SK-N-SH treated with all-trans-retinoic acid at 6 μM for 48 hours (cell line): ENCODE results near the gene JARID2.

Experiments
- ATAC-seq: fragments of 200-7000 bp; cut with Tn5 transposase; 3 replicates; pipeline ENCODE4 v1.9.1; 2020; ENCODE audit warnings: mild to moderate bottlenecking, moderate library complexity
- BACH2 ChIP-seq: fragments of 250-450 bp; sonication (Bioruptor Pico); IDR thresholded peaks from 2 replicates; pipeline ENCODE4 v1.9.0; 2021; ENCODE audit warnings: mild to moderate bottlenecking, borderline replicate concordance
- CSDC2 ChIP-seq: fragments of 250-450 bp; sonication (Bioruptor Pico); IDR thresholded peaks from 2 replicates; pipeline ENCODE4 v1.5.0; 2020; ENCODE audit warnings: mild to moderate bottlenecking, moderate library complexity
- ESRRG ChIP-seq: fragments of 250-450 bp; sonication (Bioruptor Pico); IDR thresholded peaks from 2 replicates; pipeline ENCODE4 v1.6.1; 2021; ENCODE audit warnings: mild to moderate bottlenecking
- GLIS3 ChIP-seq: fragments of 250-450 bp; sonication (Bioruptor Pico); IDR thresholded peaks from 2 replicates; pipeline ENCODE4 v1.5.0; 2020; ENCODE audit warnings: mild to moderate bottlenecking, moderate library complexity
- ISL1 ChIP-seq: fragments of 250-450 bp; sonication (Bioruptor Pico); IDR thresholded peaks from 2 replicates; pipeline ENCODE4 v2.1.2; 2022; ENCODE audit warnings: mild to moderate bottlenecking, moderate library complexity
- OSR1 ChIP-seq: fragments of 250-450 bp; sonication (Bioruptor Pico); IDR thresholded peaks from 2 replicates; pipeline ENCODE4 v1.8.0; 2022; ENCODE audit warnings: moderate library complexity, mild to moderate bottlenecking, inconsistent platforms
- RARB ChIP-seq: fragments of 250-450 bp; sonication (Bioruptor Pico); IDR thresholded peaks from 2 replicates; pipeline ENCODE4 v1.8.0; 2021; ENCODE audit warnings: mild to moderate bottlenecking, moderate library complexity
- SNAI2 ChIP-seq: fragments of 250-450 bp; sonication (Bioruptor Pico); IDR thresholded peaks from 2 replicates; pipeline ENCODE4 v1.5.0; 2020; ENCODE audit warnings: mild to moderate bottlenecking, moderate library complexity
- TCF4 ChIP-seq: fragments of 250-450 bp; sonication (Bioruptor Pico); IDR thresholded peaks from 2 replicates; pipeline ENCODE4 v1.8.0; 2021; ENCODE audit warnings: mild to moderate bottlenecking, moderate library complexity, borderline replicate concordance
- TOX ChIP-seq: fragments of 250-450 bp; sonication (Bioruptor Pico); IDR thresholded peaks from 2 replicates; pipeline ENCODE4 v1.8.0; 2021; ENCODE audit warnings: mild to moderate bottlenecking, moderate library complexity, borderline replicate concordance
- ZC3H10 ChIP-seq: fragments of 250-450 bp; sonication (Bioruptor Pico); IDR thresholded peaks from 2 replicates; pipeline ENCODE4 v1.5.1; 2021; ENCODE audit warnings: mild to moderate bottlenecking, moderate library complexity
- ZFP3 ChIP-seq: fragments of 250-450 bp; sonication (Bioruptor Pico); IDR thresholded peaks from 2 replicates; pipeline ENCODE4 v1.5.0; 2020; ENCODE audit warnings: mild to moderate bottlenecking, moderate library complexity
- ZFP30 ChIP-seq: fragments of 450-650 bp; formaldehyde crosslinking; IDR thresholded peaks from 2 replicates; pipeline ENCODE4 v1.5.0; 2022; ENCODE audit warnings: mild to moderate bottlenecking, moderate library complexity
- ZNF565 ChIP-seq: fragments of 450-650 bp; formaldehyde crosslinking; conservative IDR thresholded peaks from 2 replicates; pipeline ENCODE4 v1.5.0; 2020; ENCODE audit warnings: low read depth, mild to moderate bottlenecking, moderate library complexity
- ZNF70 ChIP-seq: fragments of 450-650 bp; formaldehyde crosslinking; IDR thresholded peaks from 2 replicates; pipeline ENCODE4 v1.5.0; 2020; ENCODE audit warnings: mild to moderate bottlenecking, moderate library complexity
- TF ChIP-seq, protein P1 (sequence below): fragments of 250-450 bp; sonication (Bioruptor Pico); IDR thresholded peaks from 2 replicates; pipeline ENCODE4 v1.5.1; 2020; ENCODE audit warnings: low read depth, mild to moderate bottlenecking, moderate library complexity
- TF ChIP-seq, protein P2 (sequence below): fragments of 250-450 bp; sonication (Bioruptor Pico); IDR thresholded peaks from 2 replicates; pipeline ENCODE4 v1.8.0; 2020; ENCODE audit warnings: mild to moderate bottlenecking, moderate library complexity, borderline replicate concordance
- TF ChIP-seq, protein P3 (sequence below): fragments of 250-450 bp; sonication (Bioruptor Pico); IDR thresholded peaks from 2 replicates; pipeline ENCODE4 v1.8.0; 2021; ENCODE audit warnings: low read depth, mild to moderate bottlenecking, moderate library complexity, borderline replicate concordance
- TF ChIP-seq, protein P4 (sequence below): fragments of 250-450 bp; sonication (Bioruptor Pico); IDR thresholded peaks from 2 replicates; pipeline ENCODE4 v1.5.1; 2021; ENCODE audit warnings: mild to moderate bottlenecking, moderate library complexity
- TF ChIP-seq, protein P5 (sequence below): fragments of 250-450 bp; sonication (Bioruptor Pico); IDR thresholded peaks from 2 replicates; pipeline ENCODE4 v1.5.0; 2020; ENCODE audit warnings: mild to moderate bottlenecking, moderate library complexity

Gene JARID2

DNA sequence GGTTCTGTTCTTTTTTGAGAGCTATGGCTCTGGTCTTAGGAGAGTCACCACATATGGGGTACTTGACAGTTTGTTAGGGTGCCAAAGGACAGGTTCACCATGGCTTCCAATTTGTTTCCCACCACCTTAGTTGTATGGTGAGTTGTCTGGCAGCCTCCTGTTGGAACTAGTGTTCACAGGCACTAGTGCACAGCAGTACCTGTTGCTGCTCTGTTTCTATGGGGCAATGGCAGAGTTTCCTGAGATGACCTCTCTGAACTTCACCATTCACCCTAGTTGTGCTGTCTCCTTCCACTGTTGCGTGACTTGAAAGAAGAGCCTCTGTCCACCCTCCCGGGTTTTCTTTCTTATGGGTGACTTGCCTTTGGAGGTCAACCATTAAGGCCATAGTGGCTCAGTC, 129.1 kb downstream of the JARID2 start:
- TF ChIP-seq TCF4 (CRISPR knock-in tag) (no peak), ZC3H10 (CRISPR knock-in tag) (no peak), ESRRG (CRISPR knock-in tag) (no peak), ZFP30 (CRISPR knock-in tag) (no peak), CSDC2 (CRISPR knock-in tag) (no peak), OSR1 (no peak), GLIS3 (no peak), ZNF70 (CRISPR knock-in tag) (no peak)
- TF ChIP-seq, protein P1, sequence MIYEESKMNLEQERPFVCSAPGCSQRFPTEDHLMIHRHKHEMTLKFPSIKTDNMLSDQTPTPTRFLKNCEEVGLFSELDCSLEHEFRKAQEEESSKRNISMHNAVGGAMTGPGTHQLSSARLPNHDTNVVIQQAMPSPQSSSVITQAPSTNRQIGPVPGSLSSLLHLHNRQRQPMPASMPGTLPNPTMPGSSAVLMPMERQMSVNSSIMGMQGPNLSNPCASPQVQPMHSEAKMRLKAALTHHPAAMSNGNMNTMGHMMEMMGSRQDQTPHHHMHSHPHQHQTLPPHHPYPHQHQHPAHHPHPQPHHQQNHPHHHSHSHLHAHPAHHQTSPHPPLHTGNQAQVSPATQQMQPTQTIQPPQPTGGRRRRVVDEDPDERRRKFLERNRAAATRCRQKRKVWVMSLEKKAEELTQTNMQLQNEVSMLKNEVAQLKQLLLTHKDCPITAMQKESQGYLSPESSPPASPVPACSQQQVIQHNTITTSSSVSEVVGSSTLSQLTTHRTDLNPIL (CRISPR knock-in tag), result no peak
- TF ChIP-seq, protein P2, sequence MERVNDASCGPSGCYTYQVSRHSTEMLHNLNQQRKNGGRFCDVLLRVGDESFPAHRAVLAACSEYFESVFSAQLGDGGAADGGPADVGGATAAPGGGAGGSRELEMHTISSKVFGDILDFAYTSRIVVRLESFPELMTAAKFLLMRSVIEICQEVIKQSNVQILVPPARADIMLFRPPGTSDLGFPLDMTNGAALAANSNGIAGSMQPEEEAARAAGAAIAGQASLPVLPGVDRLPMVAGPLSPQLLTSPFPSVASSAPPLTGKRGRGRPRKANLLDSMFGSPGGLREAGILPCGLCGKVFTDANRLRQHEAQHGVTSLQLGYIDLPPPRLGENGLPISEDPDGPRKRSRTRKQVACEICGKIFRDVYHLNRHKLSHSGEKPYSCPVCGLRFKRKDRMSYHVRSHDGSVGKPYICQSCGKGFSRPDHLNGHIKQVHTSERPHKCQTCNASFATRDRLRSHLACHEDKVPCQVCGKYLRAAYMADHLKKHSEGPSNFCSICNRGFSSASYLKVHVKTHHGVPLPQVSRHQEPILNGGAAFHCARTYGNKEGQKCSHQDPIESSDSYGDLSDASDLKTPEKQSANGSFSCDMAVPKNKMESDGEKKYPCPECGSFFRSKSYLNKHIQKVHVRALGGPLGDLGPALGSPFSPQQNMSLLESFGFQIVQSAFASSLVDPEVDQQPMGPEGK (CRISPR knock-in tag), result no peak
- no peak for ATAC-seq

DNA sequence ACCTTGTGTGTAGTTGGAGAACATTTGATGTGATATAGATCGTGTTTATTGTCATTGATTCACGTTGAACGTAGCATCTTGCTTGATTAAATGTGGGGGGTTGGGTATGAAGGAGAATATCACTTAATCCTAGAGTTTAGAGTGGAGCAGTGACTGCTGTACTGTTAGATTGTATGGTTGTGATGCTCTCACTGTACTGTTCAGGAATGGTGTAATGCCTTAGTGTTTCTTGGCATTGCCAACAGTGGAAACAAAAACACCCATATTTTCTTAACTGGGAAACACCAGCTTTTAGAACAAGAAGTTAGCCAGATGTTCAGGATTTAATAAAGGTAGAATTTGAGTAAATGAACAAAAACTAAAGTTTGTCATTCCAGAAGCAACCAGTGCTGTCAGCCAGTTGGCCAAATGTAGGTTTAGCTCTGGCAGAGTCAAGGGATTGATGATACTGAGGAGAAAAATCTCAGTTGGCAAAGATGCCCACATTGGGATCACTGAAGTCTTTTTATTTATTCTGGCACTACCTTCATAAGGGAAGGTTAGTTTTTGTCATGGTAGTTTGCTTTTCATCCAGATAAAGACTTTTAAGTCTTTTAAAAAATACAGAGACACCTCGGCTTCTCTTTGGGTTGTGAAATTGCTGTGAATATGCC, 129.9 kb downstream of the JARID2 start:
- TF ChIP-seq GLIS3 (no peak), SNAI2 (CRISPR knock-in tag) (no peak), ESRRG (CRISPR knock-in tag) (no peak), RARB (no peak), TOX (no peak), BACH2 (CRISPR knock-in tag) (no peak), ISL1 (CRISPR knock-in tag) (no peak), ZFP30 (CRISPR knock-in tag) (no peak), ZFP3 (CRISPR knock-in tag) (no peak), OSR1 (no peak), TCF4 (CRISPR knock-in tag) (no peak)
- TF ChIP-seq, protein P3, sequence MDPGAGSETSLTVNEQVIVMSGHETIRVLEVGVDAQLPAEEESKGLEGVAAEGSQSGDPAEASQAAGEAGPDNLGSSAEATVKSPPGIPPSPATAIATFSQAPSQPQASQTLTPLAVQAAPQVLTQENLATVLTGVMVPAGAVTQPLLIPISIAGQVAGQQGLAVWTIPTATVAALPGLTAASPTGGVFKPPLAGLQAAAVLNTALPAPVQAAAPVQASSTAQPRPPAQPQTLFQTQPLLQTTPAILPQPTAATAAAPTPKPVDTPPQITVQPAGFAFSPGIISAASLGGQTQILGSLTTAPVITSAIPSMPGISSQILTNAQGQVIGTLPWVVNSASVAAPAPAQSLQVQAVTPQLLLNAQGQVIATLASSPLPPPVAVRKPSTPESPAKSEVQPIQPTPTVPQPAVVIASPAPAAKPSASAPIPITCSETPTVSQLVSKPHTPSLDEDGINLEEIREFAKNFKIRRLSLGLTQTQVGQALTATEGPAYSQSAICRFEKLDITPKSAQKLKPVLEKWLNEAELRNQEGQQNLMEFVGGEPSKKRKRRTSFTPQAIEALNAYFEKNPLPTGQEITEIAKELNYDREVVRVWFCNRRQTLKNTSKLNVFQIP (CRISPR knock-in tag), result no peak
- TF ChIP-seq, protein P2 (CRISPR knock-in tag), result no peak
- TF ChIP-seq, protein P4, sequence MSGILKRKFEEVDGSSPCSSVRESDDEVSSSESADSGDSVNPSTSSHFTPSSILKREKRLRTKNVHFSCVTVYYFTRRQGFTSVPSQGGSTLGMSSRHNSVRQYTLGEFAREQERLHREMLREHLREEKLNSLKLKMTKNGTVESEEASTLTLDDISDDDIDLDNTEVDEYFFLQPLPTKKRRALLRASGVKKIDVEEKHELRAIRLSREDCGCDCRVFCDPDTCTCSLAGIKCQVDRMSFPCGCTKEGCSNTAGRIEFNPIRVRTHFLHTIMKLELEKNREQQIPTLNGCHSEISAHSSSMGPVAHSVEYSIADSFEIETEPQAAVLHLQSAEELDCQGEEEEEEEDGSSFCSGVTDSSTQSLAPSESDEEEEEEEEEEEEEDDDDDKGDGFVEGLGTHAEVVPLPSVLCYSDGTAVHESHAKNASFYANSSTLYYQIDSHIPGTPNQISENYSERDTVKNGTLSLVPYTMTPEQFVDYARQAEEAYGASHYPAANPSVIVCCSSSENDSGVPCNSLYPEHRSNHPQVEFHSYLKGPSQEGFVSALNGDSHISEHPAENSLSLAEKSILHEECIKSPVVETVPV, result no peak
- TF ChIP-seq, protein P1 (CRISPR knock-in tag), result no peak
- no peak for ATAC-seq

DNA sequence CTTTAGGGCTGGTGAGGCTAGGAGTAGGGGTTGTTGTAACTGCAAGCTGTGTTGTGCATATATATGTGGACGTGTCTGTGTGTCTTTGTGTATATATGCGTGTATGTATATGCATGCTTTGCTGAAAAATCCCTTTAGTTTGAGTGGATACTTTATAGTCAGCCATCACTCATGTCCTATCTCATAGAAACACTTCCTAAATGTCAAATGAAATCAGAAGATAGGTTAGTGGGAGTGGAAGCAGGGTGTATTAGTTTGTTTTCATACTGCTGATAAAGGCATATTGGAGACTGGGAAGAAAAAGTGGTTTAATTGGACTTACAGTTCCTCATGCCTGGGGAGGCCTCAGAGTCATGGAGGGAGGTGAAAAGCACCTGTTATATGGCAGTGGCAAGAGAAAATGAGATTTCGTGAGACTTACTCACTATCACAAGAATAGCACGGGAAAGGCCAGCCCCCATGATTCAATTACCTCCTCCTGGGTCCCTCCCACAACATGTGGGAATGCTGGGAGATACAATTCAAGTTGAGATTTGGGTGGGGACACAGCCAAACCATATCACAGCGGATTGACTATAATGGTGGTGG, 131.1 kb downstream of the JARID2 start:
- ATAC-seq, result no peak
- no peak for TF ChIP-seq ZFP3 (CRISPR knock-in tag)
- TF ChIP-seq ZFP30 (CRISPR knock-in tag), result no peak
- TF ChIP-seq BACH2 (CRISPR knock-in tag), result no peak
- TF ChIP-seq TCF4 (CRISPR knock-in tag), result no peak
- TF ChIP-seq, protein P5, sequence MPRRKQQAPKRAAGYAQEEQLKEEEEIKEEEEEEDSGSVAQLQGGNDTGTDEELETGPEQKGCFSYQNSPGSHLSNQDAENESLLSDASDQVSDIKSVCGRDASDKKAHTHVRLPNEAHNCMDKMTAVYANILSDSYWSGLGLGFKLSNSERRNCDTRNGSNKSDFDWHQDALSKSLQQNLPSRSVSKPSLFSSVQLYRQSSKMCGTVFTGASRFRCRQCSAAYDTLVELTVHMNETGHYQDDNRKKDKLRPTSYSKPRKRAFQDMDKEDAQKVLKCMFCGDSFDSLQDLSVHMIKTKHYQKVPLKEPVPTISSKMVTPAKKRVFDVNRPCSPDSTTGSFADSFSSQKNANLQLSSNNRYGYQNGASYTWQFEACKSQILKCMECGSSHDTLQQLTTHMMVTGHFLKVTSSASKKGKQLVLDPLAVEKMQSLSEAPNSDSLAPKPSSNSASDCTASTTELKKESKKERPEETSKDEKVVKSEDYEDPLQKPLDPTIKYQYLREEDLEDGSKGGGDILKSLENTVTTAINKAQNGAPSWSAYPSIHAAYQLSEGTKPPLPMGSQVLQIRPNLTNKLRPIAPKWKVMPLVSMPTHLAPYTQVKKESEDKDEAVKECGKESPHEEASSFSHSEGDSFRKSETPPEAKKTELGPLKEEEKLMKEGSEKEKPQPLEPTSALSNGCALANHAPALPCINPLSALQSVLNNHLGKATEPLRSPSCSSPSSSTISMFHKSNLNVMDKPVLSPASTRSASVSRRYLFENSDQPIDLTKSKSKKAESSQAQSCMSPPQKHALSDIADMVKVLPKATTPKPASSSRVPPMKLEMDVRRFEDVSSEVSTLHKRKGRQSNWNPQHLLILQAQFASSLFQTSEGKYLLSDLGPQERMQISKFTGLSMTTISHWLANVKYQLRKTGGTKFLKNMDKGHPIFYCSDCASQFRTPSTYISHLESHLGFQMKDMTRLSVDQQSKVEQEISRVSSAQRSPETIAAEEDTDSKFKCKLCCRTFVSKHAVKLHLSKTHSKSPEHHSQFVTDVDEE (CRISPR knock-in tag), result no peak
- TF ChIP-seq, protein P3 (CRISPR knock-in tag), result no peak
- TF ChIP-seq ZNF565 (CRISPR knock-in tag), result no peak
- no peak for TF ChIP-seq ESRRG (CRISPR knock-in tag)
- no peak for TF ChIP-seq RARB
